ENCODE measurements around the gene HPSE2.

DNA sequence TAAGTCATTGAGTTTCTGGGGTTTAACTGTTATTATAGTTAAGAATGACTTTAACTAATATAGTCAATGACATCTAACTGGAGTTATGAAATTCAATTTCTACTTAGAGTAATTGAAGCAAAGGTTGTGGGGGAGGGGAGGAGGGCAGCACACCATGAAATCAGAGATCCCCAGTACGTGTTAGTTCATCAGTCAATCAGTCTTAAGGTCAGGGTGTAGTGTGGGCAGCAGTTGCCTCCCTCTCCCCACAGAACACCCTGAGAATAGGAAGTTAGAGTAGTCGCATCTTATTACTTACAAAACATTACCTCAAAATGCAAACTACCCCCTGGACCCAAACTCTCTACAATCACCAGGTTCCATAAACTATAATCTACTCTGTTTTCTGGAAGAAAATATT lies 781.9 kb downstream of the HPSE2 start:
- TF ChIP-seq, protein P1, sequence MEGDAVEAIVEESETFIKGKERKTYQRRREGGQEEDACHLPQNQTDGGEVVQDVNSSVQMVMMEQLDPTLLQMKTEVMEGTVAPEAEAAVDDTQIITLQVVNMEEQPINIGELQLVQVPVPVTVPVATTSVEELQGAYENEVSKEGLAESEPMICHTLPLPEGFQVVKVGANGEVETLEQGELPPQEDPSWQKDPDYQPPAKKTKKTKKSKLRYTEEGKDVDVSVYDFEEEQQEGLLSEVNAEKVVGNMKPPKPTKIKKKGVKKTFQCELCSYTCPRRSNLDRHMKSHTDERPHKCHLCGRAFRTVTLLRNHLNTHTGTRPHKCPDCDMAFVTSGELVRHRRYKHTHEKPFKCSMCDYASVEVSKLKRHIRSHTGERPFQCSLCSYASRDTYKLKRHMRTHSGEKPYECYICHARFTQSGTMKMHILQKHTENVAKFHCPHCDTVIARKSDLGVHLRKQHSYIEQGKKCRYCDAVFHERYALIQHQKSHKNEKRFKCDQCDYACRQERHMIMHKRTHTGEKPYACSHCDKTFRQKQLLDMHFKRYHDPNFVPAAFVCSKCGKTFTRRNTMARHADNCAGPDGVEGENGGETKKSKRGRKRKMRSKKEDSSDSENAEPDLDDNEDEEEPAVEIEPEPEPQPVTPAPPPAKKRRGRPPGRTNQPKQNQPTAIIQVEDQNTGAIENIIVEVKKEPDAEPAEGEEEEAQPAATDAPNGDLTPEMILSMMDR (IDR thresholded peaks at IDR 0.05): no peak
- no peak for TF ChIP-seq POLR2AphosphoS5 (IDR thresholded peaks at IDR 0.05)
